T-helper 17 cell (primary cell): ENCODE measurements around the gene RTN4RL2. TPM values are rescaled to one million over a fixed set of nuclear protein-coding genes. Genes with fewer than 3 reads are reported as not detected.

Experiments used
- ATAC-seq: fragments of 150-1000 bp; cut with Tn5 transposase; 2 replicates; pipeline ENCODE4 v1.10.0; 2021; ENCODE audit warnings: mild to moderate bottlenecking, moderate library complexity
- DNase-seq, 3 donors: peaks; one replicate each; pipeline versions ENCODE4 v3.0.0 to v3.0.0-alpha.2; 2020 to 2021
- H3K9me3 ChIP-seq: one replicate; pipeline ENCODE4 v1.7.0; 2013; ENCODE audit warnings: low read length, mild to moderate bottlenecking; ENCODE audit not compliant: control insufficient read depth, poor library complexity, severe bottlenecking
- H3K27ac Mint-ChIP-seq: one replicate; pipeline ENCODE4 v1.8.0; 2022; ENCODE audit warnings: mild to moderate bottlenecking, moderate library complexity, mixed read lengths
- H3K27me3 Mint-ChIP-seq: one replicate; pipeline ENCODE4 v1.8.0; 2022; ENCODE audit warnings: mixed read lengths
- H3K36me3 Mint-ChIP-seq: one replicate; pipeline ENCODE4 v1.8.0; 2022; ENCODE audit warnings: low read depth, mixed read lengths
- H3K4me1 Mint-ChIP-seq: one replicate; pipeline ENCODE4 v1.8.0; 2022; ENCODE audit warnings: mild to moderate bottlenecking, mixed read lengths
- H3K4me3 Mint-ChIP-seq: one replicate; pipeline ENCODE4 v1.8.0; 2022; ENCODE audit warnings: mild to moderate bottlenecking, moderate library complexity, mixed read lengths
- total RNA-seq, 4 donors: library from RNA in 2 of 4; stranded (reverse) in 2 of 4; gene quantifications; one replicate each; pipeline ENCODE4 v1.2.3 and lab custom pipeline; 2022 to 2026

Gene RTN4RL2
- total RNA-seq, 2 donors from 2014 or later: 0.23 TPM; not detected in 1

GRCh38 chr11:57474017-57474802 lies 13.9 kb downstream of the RTN4RL2 start:
- ATAC-seq (peak; percentile 32), DNase-seq (no peak)

GRCh38 chr11:57474803-57475115 lies 14.4 kb downstream of the RTN4RL2 start:
- Mint-ChIP-seq H3K27ac (no peak overlapping the region), H3K27me3 (peaks cover 28% of the 10 kb centered on the region), H3K4me1 (peaks cover 20% of the 10 kb centered on the region), H3K4me3 (peak overlapping the region; percentile 5), H3K36me3 (no peaks in the 10 kb centered on the region)
- DNase-seq (no peak), ATAC-seq (no peak)
- H3K9me3 ChIP-seq: no peaks in the 10 kb centered on the region

More at GRCh38 chr11:57474017-57474802, 13.9 kb downstream of the RTN4RL2 start:
- Mint-ChIP-seq H3K4me1 (peaks cover 16% of the 10 kb centered on the region), H3K36me3 (no peaks in the 10 kb centered on the region), H3K27ac (peak overlapping the region; percentile 43), H3K4me3 (peak overlapping the region; percentile 65), H3K27me3 (peaks cover 28% of the 10 kb centered on the region)
- H3K9me3 ChIP-seq: no peaks in the 10 kb centered on the region

- H3K4me1 Mint-ChIP-seq: peaks cover 22% of the 10 kb centered on the region
- no peaks in the 10 kb centered on the region for H3K36me3 Mint-ChIP-seq
- H3K4me3 Mint-ChIP-seq: peak overlapping the region; percentile 5
- no peak for DNase-seq
- no peak for ATAC-seq
- no peak overlapping the region for H3K27ac Mint-ChIP-seq
- H3K9me3 ChIP-seq: no peaks in the 10 kb centered on the region
- peaks cover 28% of the 10 kb centered on the region for H3K27me3 Mint-ChIP-seq
These were observed 14.9 kb downstream of the RTN4RL2 start for GRCh38 chr11:57475191-57475590.

- H3K9me3 ChIP-seq: no peaks in the 10 kb centered on the region
- ATAC-seq (no peak), DNase-seq (no peak)
- Mint-ChIP-seq H3K27me3 (peaks cover 28% of the 10 kb centered on the region), H3K36me3 (no peaks in the 10 kb centered on the region), H3K27ac (no peak overlapping the region), H3K4me3 (peak overlapping the region; percentile 84), H3K4me1 (peaks cover 24% of the 10 kb centered on the region)
These were observed 15.3 kb downstream of the RTN4RL2 start for GRCh38 chr11:57475671-57476046.

GRCh38 chr11:57476047-57476756 lies 15.9 kb downstream of the RTN4RL2 start:
- DNase-seq (no peak), ATAC-seq (peak; percentile 40)
- peak overlapping the region; percentile 84 for H3K4me3 Mint-ChIP-seq
- H3K9me3 ChIP-seq: no peaks in the 10 kb centered on the region
- peaks cover 27% of the 10 kb centered on the region for H3K4me1 Mint-ChIP-seq
- peaks cover 27% of the 10 kb centered on the region for H3K27me3 Mint-ChIP-seq
- no peak overlapping the region for H3K27ac Mint-ChIP-seq
- H3K36me3 Mint-ChIP-seq: no peaks in the 10 kb centered on the region

GRCh38 chr11:57476757-57477506 lies 16.6 kb downstream of the RTN4RL2 start:
- peaks cover 24% of the 10 kb centered on the region for H3K27me3 Mint-ChIP-seq

GRCh38 chr11:57477507-57478189 lies 17.3 kb downstream of the RTN4RL2 start:
- no peaks in the 10 kb centered on the region for H3K9me3 ChIP-seq
- ATAC-seq (no peak), DNase-seq (no peak)
- Mint-ChIP-seq H3K36me3 (no peaks in the 10 kb centered on the region), H3K4me1 (peaks cover 33% of the 10 kb centered on the region), H3K27me3 (peaks cover 20% of the 10 kb centered on the region), H3K4me3 (peak overlapping the region; percentile 84), H3K27ac (peak overlapping the region; percentile 47)

More at GRCh38 chr11:57476757-57477506, 16.6 kb downstream of the RTN4RL2 start:
- peak; percentile 62 for ATAC-seq
- H3K9me3 ChIP-seq: no peaks in the 10 kb centered on the region
- Mint-ChIP-seq H3K27ac (no peak overlapping the region), H3K36me3 (no peaks in the 10 kb centered on the region), H3K4me1 (peaks cover 33% of the 10 kb centered on the region), H3K4me3 (peak overlapping the region; percentile 84)
- no peak for DNase-seq

- Mint-ChIP-seq H3K27me3 (peaks cover 9% of the 10 kb centered on the region), H3K4me3 (no peak overlapping the region), H3K27ac (no peak overlapping the region), H3K4me1 (peaks cover 30% of the 10 kb centered on the region), H3K36me3 (no peaks in the 10 kb centered on the region)
- no peak for DNase-seq
- H3K9me3 ChIP-seq: no peaks in the 10 kb centered on the region
- ATAC-seq: no peak
These were observed 18.8 kb downstream of the RTN4RL2 start for GRCh38 chr11:57479021-57479663.

- no peaks in the 10 kb centered on the region for H3K9me3 ChIP-seq
- Mint-ChIP-seq H3K4me3 (no peak overlapping the region), H3K27ac (peak overlapping the region; percentile 19), H3K4me1 (peaks cover 29% of the 10 kb centered on the region), H3K27me3 (peaks cover 15% of the 10 kb centered on the region), H3K36me3 (peaks cover 3% of the 10 kb centered on the region)
- DNase-seq (no peak), ATAC-seq (peak; percentile 29)
These were observed 19.6 kb downstream of the RTN4RL2 start for GRCh38 chr11:57479911-57480310.

GRCh38 chr11:57480409-57481137 lies 20.2 kb downstream of the RTN4RL2 start:
- H3K9me3 ChIP-seq: no peaks in the 10 kb centered on the region
- DNase-seq (peak in 2 of 3 donors; percentile 19 to 57), ATAC-seq (peak; percentile 63)
- Mint-ChIP-seq H3K4me1 (peaks cover 30% of the 10 kb centered on the region), H3K36me3 (peaks cover 5% of the 10 kb centered on the region), H3K4me3 (no peak overlapping the region), H3K27me3 (peaks cover 22% of the 10 kb centered on the region), H3K27ac (peak overlapping the region; percentile 19)

- no peaks in the 10 kb centered on the region for H3K9me3 ChIP-seq
- Mint-ChIP-seq H3K4me3 (peak overlapping the region; percentile 41), H3K27ac (no peak overlapping the region), H3K36me3 (peaks cover 8% of the 10 kb centered on the region), H3K4me1 (peaks cover 26% of the 10 kb centered on the region), H3K27me3 (peaks cover 25% of the 10 kb centered on the region)
- no peak for ATAC-seq
- DNase-seq: no peak
These were observed 21.0 kb downstream of the RTN4RL2 start for GRCh38 chr11:57481315-57481714.
